ES-I3 (cell line): ENCODE data around the gene XAGE1A.
"Not testable (repeated sequence)": the region's sequence is repeated elsewhere in the genome, so short reads cannot be mapped to it uniquely, and the experiment has no call there.

Experiments
- H3K36me3 ChIP-seq: 2 replicates; pipeline ENCODE4 v1.6.1; 2013; ENCODE audit warnings: mild to moderate bottlenecking, low read length, control low read depth, moderate library complexity; ENCODE audit not compliant: insufficient read depth
- H3K4me1 ChIP-seq: 2 replicates; pipeline ENCODE4 v1.6.1; 2013; ENCODE audit warnings: mild to moderate bottlenecking, control low read depth, low read length; ENCODE audit not compliant: insufficient read depth
- H3K9ac ChIP-seq: 2 replicates; pipeline ENCODE4 v1.6.1; 2013; ENCODE audit warnings: low read depth, mild to moderate bottlenecking, low read length, moderate library complexity
- H3K9me3 ChIP-seq: 2 replicates; pipeline ENCODE4 v1.6.1; 2013; ENCODE audit warnings: mild to moderate bottlenecking, low read length, moderate library complexity; ENCODE audit not compliant: control insufficient read depth, insufficient read depth

XAGE1A gene, protein sequence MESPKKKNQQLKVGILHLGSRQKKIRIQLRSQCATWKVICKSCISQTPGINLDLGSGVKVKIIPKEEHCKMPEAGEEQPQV

DNA sequence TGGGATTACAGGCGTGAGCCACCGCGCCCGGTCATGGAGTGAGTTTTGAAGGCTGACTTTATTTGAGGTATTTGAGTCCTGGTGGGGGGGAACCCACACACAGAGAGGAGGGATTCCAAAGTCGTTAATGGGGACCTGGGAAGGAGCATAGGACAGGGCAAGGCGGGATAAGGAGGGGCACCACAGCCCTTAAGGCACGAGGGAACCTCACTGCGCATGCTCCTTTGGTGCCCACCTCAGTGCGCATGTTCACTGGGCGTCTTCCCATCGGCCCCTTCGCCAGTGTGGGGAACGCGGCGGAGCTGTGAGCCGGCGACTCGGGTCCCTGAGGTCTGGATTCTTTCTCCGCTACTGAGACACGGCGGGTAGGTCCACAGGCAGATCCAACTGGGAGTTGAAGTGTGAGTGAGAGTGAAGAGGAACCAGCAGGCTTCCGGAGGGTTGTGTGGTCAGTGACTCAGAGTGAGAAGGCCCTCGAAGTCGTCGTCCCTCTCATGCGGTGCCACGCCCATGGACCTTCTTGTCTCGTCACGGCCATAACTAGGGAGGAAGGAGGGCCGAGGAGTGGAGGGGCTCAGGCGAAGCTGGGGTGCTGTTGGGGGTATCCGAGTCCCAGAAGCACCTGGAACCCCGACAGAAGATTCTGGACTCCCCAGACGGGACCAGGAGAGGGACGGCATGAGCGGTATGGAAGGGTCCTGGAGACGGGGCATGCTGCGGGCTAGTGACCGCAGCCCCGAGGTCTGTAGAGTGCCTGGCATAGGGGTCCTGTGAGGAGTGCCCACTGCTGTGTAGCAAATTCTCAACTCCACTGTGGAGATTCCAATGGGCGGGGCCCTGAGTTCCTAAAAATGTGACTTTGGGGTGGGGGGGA, at the start of gene XAGE1A:
Gene XAGE1A, plus strand, starts transcription at position 264 of the 874 bp plus-strand sequence. CDS start 1,554 bp downstream, outside the sequence.
- not testable (repeated sequence) for H3K36me3 ChIP-seq, H3K9ac ChIP-seq, H3K4me1 ChIP-seq, H3K9me3 ChIP-seq

DNA sequence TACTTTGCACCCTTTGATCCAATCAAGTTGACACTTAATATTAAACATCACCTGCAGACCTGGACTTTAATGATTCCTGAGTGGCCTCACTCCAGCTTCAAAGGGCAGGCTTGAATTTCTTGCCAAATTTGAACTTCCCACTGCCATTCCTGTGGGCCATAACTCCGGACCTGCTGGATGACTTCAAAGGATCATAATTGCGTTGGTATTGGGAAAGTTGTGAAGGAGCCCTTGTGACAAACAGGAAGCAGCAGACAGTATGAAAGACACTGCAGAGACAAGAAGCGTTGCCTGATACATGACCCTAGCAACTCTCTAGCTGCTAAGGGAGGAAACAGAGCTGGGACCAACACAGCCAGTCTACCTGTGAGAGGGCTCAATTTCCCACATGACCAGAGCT, 43.6 kb upstream of the XAGE1A start:
- not testable (repeated sequence) for H3K4me1 ChIP-seq

DNA sequence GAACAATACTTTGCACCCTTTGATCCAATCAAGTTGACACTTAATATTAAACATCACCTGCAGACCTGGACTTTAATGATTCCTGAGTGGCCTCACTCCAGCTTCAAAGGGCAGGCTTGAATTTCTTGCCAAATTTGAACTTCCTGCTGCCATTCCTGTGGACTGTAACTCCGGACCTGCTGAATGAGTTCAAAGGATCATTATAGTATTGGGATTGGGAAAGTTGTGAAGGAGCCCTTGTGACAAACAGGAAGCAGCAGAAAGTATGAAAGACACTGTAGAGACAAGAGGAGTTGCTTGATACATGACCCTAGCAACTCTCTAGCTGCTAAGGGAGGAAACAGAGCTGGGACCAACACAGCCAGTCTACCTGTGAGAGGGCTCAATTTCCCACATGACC, 24.3 kb upstream of the XAGE1A start:
- not testable (repeated sequence) for H3K36me3 ChIP-seq, H3K9ac ChIP-seq, H3K4me1 ChIP-seq, H3K9me3 ChIP-seq

More for the DNA sequence above, 43.6 kb upstream of the XAGE1A start:
- not testable (repeated sequence) for H3K9ac ChIP-seq, H3K9me3 ChIP-seq, H3K36me3 ChIP-seq

DNA sequence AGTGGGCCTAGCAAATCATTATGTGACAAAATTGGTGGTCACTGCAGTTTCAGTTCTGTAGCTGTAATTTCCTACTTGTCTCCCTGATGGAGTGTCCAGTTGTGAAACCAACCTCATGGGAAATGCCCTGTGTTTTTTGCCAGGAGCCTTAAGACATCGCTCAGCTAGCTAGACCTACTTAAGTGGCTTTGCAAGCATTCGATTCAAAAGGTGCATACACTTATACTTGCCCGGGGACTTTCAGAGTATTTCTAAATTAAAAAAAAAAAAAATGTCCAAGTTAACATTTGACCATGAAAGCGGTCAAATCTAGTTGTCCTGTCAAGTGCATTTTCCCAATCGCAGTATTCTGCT, 788 bp downstream of the XAGE1A start:
- not testable (repeated sequence) for H3K36me3 ChIP-seq, H3K9ac ChIP-seq, H3K4me1 ChIP-seq, H3K9me3 ChIP-seq

DNA sequence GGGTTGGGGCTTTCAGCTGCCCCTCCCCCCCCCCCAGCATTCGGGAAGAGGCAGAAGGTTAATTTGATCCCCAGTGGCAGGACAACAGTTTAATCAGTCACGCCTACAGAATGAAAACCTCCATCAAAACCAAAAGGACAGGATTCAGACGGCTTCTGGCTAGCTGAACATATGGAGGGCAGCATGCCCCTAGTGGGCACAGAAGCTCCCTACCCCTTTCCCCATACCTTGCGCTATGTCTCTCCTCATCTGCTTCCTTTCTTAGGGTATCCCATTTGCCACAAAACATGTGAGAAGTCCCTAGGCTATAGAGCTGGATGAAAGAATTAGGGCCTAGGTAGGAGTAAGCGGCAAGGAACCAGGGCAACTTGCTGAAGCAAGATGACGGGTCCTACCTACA, 5.8 kb downstream of the XAGE1A start:
- not testable (repeated sequence) for H3K9me3 ChIP-seq, H3K4me1 ChIP-seq, H3K9ac ChIP-seq, H3K36me3 ChIP-seq

DNA sequence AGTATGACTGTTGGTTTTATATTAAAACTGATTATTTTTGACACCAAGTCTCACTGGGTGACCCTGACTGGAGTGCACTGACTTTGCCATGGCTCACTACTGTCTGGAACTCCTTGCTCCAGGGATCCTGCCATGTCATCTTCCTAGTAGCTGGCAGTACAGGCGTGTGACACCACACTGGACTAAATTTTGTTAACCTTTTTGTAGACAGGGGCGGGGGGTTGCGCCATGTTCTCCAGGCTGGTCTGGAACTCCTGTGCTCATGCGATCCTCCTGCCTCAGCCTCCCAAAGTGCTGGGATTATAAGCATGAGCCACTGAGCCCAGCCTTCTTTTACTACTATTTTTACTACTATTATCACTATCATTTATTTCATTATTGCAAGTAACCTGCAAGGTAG, 8.9 kb downstream of the XAGE1A start:
- Histone ChIP-seq H3K9me3 (no peaks in the 10 kb centered on the region), H3K4me1 (no peaks in the 10 kb centered on the region), H3K36me3 (no peaks in the 10 kb centered on the region), H3K9ac (no peak overlapping the region)

DNA sequence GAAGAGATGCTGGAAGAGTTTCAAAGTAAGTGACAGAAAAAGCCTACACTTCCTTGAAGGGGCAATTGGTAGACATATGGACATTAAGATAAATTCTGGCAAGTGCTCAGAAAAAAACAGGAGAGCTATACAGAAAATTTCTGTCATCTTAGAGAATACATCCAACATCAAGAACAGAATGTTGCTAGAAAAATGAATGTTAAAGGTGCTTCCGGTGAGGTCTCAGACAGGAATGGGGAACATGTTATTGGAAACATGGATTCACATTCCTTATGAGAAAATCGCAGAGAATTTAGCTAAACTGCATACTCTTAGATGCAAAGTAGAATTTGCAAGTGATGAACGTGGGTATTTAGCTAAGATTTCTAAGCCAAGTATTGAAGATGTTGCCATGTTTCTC, 11.7 kb downstream of the XAGE1A start:
- H3K36me3 ChIP-seq: no peaks in the 10 kb centered on the region
- no peaks in the 10 kb centered on the region for H3K9me3 ChIP-seq
- H3K9ac ChIP-seq: no peak overlapping the region

DNA sequence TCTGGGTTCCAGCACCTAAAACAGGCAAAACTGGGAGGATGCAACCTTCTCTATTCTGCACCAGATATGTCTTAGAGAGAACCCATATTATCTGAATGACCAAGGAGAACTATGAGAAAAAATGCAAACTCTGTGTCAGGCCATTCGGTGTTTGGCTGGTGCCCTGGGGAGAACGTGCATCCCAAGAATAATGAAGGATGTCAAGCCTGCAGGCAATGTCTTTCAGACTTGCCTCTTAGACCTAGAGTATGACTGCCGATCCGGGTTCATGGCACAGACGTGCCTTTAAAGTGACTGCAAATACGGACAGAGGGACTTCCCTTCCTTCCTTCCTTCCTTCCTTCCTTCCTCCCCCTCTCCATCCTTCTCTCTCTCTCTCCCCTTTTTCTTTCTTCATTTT, 14.3 kb downstream of the XAGE1A start:
- no peaks in the 10 kb centered on the region for H3K9me3 ChIP-seq
- H3K9ac ChIP-seq: no peak overlapping the region
- no peaks in the 10 kb centered on the region for H3K36me3 ChIP-seq
- H3K4me1 ChIP-seq: no peaks in the 10 kb centered on the region

More for the DNA sequence above, 11.7 kb downstream of the XAGE1A start:
- H3K4me1 ChIP-seq: no peaks in the 10 kb centered on the region

DNA sequence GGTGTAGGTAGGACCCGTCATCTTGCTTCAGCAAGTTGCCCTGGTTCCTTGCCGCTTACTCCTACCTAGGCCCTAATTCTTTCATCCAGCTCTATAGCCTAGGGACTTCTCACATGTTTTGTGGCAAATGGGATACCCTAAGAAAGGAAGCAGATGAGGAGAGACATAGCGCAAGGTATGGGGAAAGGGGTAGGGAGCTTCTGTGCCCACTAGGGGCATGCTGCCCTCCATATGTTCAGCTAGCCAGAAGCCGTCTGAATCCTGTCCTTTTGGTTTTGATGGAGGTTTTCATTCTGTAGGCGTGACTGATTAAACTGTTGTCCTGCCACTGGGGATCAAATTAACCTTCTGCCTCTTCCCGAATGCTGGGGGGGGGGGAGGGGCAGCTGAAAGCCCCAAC, 15.5 kb downstream of the XAGE1A start:
- not testable (repeated sequence) for H3K4me1 ChIP-seq, H3K36me3 ChIP-seq, H3K9ac ChIP-seq, H3K9me3 ChIP-seq

DNA sequence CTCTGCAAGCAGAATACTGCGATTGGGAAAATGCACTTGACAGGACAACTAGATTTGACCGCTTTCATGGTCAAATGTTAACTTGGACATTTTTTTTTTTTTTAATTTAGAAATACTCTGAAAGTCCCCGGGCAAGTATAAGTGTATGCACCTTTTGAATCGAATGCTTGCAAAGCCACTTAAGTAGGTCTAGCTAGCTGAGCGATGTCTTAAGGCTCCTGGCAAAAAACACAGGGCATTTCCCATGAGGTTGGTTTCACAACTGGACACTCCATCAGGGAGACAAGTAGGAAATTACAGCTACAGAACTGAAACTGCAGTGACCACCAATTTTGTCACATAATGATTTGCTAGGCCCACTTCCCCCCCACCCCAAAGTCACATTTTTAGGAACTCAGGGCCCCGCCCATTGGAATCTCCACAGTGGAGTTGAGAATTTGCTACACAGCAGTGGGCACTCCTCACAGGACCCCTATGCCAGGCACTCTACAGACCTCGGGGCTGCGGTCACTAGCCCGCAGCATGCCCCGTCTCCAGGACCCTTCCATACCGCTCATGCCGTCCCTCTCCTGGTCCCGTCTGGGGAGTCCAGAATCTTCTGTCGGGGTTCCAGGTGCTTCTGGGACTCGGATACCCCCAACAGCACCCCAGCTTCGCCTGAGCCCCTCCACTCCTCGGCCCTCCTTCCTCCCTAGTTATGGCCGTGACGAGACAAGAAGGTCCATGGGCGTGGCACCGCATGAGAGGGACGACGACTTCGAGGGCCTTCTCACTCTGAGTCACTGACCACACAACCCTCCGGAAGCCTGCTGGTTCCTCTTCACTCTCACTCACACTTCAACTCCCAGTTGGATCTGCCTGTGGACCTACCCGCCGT, 20.7 kb downstream of the XAGE1A start:
- H3K9ac ChIP-seq, H3K36me3 ChIP-seq, H3K4me1 ChIP-seq, H3K9me3 ChIP-seq: not testable (repeated sequence)

DNA sequence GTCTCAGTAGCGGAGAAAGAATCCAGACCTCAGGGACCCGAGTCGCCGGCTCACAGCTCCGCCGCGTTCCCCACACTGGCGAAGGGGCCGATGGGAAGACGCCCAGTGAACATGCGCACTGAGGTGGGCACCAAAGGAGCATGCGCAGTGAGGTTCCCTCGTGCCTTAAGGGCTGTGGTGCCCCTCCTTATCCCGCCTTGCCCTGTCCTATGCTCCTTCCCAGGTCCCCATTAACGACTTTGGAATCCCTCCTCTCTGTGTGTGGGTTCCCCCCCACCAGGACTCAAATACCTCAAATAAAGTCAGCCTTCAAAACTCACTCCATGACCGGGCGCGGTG, 21.3 kb downstream of the XAGE1A start, which contains the start of gene XAGE1B:
Gene XAGE1B, minus strand, starts transcription at position 77 of the 339 bp plus-strand sequence. CDS start 1,536 bp downstream, outside the sequence.
- not testable (repeated sequence) for H3K9ac ChIP-seq, H3K36me3 ChIP-seq, H3K9me3 ChIP-seq, H3K4me1 ChIP-seq

DNA sequence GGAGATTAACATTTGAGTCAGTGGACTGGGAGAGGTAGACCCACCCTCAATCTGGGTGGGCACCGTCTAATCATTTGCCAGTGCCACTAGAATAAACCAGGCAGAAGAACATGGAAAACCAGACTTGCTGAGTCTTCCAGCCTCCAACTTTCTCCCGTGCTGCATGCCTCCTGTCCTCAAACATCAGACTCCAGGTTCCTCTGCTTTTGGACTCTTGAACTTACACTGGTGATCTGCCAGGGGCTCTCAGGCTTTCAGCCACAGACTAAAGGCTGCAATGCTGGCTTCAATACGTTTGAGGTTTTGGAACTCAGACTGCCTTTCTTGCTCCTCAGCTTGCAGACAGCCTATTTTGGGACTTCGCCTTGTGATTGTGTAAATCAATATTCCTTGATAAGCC, 45.4 kb downstream of the XAGE1A start:
- not testable (repeated sequence) for H3K4me1 ChIP-seq, H3K9ac ChIP-seq, H3K36me3 ChIP-seq, H3K9me3 ChIP-seq

DNA sequence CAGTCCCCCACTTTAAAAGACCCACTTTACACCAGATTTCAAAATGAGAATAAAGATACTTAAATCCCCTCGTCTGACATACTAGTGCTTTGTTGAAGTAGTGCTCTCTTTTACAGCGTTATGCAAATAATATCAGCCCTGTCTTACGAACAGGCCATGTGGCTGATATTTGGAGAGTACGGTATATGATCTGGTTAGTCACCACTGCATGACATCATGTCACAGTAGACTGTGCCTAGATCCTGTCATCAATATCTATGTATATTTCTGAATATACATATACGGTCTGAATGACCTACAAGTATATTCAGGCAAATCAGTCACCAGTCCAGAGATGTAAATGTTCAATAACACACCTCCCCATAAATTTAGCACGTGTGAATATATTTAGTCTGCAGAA, 46.7 kb downstream of the XAGE1A start:
- H3K9me3 ChIP-seq: no peaks in the 10 kb centered on the region
- no peak overlapping the region for H3K9ac ChIP-seq
- no peaks in the 10 kb centered on the region for H3K36me3 ChIP-seq
- H3K4me1 ChIP-seq: no peaks in the 10 kb centered on the region

DNA sequence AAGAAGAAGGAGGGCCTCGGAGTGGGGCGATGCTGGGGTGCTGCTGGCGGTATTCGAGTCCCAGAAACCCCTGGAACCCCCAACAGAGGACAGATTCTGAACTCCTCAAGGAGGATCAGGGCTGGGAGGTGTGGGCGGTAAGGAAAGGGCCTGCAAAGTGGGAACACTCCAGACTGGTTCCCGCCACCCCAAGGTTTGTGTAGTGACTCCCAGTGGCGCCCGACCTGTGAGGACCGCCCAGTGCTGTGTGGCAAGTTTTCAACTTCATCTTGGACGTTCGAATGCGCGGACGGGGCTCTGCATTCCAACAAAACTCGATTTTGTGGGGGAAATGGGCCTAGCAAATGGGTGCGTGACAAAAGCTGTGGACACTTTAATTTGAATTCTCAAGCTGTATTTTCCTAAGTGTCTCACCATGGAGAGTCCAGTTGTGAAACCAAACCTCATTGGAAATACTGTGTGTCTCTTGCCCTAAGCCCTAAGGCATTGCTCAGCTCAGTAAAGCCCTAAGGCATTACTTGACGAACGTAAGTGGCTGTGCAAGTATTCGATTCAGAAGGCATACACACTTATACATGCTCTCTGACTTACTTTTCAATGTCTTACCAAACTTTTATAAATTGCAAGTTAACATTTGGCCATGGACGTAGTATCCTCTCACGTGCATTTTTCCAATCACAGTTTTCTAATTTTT, 48.7 kb downstream of the XAGE1A start:
- Histone ChIP-seq H3K9ac (no peak overlapping the region), H3K36me3 (no peaks in the 10 kb centered on the region), H3K4me1 (no peaks in the 10 kb centered on the region), H3K9me3 (no peaks in the 10 kb centered on the region)
